LNCaP clone FGC (cell line): ENCODE measurements around the gene WNK2.

ENCODE experiments used
- DNase-seq: peaks from one replicate; pipeline ENCODE4 v3.0.0-alpha.2; 2011; ENCODE audit warnings: low read depth
- H3K4me3 ChIP-seq: 2 replicates; pipeline ENCODE4 v1.5.1; 2011; ENCODE audit warnings: mild to moderate bottlenecking, low read depth, low read length, control low read depth
- TF ChIP-seq, protein P1 (sequence below): IDR thresholded peaks from 2 replicates; pipeline ENCODE4 v1.5.1; 2012; ENCODE audit warnings: mild to moderate bottlenecking; ENCODE audit not compliant: control insufficient read depth, insufficient read depth; ENCODE audit errors: extremely low read depth

The WNK2 gene

DNA sequence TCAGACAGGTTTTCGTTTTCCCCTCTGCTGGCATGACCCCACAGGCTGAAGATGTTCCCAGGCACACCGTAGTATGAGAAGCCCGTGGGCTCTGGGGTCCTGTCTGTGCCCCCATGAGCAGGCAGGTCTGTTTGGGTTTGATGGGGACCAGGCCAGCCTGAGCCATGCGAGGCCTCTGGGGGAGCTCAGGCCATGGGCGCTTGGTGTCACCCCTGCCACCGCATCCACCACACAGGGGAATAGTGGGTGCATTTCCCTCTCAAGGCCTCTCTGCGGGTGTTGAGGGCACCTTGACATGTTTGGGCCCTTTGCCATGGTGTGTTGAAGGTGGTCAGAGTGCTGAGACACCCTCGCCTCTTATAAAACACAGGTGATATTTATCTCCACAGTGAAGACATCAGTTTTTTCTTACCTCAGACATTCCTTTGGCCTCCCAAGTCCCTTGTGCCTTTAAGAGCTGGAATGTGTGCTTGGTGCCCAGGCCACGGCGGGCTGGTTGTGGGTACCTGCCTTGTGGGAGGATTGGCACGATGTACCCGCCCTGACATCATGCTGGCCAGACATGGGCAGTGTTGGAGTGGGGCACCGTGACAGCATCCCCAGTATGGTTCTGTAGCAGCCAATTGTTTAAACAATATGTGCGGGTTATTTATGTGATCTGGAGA, 68.3 kb downstream of the WNK2 start:
- no peak for DNase-seq
- H3K4me3 ChIP-seq = no peak overlapping the region
- TF ChIP-seq, protein P1, sequence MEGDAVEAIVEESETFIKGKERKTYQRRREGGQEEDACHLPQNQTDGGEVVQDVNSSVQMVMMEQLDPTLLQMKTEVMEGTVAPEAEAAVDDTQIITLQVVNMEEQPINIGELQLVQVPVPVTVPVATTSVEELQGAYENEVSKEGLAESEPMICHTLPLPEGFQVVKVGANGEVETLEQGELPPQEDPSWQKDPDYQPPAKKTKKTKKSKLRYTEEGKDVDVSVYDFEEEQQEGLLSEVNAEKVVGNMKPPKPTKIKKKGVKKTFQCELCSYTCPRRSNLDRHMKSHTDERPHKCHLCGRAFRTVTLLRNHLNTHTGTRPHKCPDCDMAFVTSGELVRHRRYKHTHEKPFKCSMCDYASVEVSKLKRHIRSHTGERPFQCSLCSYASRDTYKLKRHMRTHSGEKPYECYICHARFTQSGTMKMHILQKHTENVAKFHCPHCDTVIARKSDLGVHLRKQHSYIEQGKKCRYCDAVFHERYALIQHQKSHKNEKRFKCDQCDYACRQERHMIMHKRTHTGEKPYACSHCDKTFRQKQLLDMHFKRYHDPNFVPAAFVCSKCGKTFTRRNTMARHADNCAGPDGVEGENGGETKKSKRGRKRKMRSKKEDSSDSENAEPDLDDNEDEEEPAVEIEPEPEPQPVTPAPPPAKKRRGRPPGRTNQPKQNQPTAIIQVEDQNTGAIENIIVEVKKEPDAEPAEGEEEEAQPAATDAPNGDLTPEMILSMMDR = no peak

DNA sequence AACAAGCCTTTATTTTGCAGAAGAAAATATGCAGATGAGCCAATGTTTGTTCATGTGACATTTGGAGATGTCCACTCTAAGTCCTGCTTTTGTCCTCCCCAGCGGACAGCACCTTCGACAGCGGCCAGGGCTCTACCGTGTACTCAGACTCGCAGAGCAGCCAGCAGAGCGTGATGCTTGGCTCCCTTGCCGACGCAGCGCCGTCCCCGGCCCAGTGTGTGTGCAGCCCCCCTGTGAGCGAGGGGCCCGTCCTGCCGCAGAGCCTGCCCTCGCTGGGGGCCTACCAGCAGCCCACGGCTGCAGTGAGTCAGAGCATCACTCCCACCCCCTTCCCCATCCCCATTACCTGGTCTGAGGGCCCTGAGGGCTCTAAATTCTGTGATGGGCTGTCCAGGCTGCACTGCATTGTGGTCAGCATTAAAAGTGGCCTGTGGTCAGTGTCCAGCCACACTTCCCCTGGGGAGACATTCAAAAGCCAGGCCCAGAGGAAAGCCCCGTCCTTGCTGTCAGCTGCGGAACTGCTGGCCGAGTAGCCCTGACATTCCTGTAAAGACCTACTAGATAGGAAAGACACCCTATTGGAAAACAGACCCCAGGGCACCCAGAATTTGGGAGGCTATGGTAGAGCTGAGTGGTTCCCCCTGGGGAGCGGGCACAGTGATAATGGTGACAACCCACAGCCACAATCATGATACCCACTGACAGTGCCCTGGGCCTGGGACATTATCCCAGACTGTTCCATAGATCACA, 69.0 kb downstream of the WNK2 start:
- no peak overlapping the region for H3K4me3 ChIP-seq
- DNase-seq = no peak
- TF ChIP-seq, protein P1 = no peak

DNA sequence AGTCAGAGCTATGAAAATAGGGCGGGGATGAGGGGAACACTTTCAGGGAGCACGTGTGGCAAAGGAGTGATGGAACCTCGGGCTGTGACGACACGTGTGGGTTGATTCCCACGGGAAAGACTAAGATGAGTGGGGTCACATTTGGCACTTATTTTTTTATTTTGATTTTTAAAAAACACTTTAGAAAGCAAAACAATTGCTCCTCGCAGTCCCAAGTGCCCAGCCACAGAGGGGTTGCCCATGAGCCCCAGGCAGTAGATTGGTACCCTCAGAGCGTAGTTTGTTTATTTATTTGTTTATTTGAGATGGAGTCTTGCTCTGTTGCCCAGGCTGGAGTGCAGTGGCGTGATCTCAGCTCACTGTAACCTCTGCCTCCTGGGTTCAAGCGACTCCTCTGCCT, 69.7 kb downstream of the WNK2 start:
- TF ChIP-seq, protein P1 = no peak

DNA sequence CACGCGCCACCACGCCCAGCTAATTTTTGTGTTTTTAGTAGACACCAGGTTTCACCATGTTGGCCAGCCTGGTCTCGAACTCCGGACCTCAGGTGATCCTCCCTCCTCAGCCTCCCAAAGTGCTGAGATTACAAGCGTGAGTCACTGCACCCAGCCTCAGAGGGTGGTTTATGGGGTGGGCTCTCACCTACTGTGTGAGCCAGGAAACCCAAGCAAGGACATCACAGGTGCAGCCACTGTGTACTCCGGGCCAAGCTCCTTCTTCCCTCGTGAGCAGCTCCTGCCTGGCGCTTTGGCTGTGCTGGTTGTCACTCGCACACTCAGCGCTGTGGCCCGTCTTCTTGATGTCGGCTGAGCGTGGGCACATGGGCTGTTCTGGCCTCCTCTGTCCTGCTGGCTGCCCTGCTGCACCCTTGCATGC, 70.1 kb downstream of the WNK2 start:
- no peak overlapping the region for H3K4me3 ChIP-seq
- DNase-seq = no peak
- TF ChIP-seq, protein P1 = no peak

More for the DNA sequence above, 69.7 kb downstream of the WNK2 start:
- H3K4me3 ChIP-seq = no peak overlapping the region
- DNase-seq = no peak

DNA sequence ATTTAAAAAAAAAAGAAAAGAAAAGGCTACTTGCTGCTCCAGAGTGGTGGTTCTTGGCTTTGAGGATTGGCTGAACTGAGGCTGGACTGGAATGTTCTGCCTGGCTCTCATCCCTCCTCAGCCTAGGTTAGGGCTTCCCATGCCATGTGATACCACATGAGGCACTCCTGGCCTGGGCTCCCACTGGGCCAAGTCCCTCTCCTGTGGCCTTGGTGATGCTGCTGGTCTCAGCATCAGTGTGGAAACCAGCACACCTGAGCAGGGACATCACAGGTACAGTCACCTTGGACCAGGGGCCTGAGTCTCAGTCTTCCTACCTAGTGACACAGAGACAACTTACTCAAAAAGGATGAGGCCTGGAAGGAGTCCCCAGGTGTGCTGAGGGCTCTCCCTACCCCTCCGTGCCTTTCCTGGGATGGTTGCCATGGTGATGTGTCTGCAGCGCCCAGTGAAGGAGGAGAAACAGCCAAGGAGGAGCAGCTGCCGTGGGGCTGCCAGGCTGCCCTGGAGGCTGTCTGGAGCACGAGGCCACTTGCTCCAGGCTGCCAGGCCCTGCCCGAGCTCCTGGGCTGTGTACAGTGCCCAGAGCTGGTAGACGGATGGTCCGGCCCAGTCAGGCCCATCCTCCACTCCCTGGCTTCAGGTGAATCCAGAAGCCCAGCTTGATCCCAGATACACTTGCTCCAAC, 71.0 kb downstream of the WNK2 start:
- H3K4me3 ChIP-seq = no peak overlapping the region
- no peak for DNase-seq
- TF ChIP-seq, protein P1 = no peak

DNA sequence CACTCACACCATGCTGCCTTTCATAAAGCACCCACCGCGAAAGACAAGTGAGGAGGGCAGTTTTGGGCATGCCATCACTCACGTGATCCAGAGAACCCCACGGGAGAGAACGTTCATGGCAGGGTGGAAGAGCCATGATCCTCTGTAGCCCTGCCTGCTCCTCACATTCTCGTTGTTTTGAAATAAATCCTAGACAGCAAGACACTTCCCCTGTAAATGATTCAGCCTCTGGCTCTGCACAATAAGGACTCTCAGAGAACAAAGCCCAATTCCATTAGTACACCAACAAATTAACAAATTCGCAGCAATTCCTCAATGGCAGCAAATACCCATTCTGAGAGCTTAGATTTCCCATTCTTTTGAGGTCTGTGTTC, 71.5 kb downstream of the WNK2 start:
- TF ChIP-seq, protein P1 = no peak
- H3K4me3 ChIP-seq = no peak overlapping the region
- no peak for DNase-seq
